ENCODE results near the gene TPCN2.
"Not testable (repeated sequence)": the region's sequence is repeated elsewhere in the genome, so short reads cannot be mapped to it uniquely, and the experiment has no call there.

The TPCN2 gene

DNA sequence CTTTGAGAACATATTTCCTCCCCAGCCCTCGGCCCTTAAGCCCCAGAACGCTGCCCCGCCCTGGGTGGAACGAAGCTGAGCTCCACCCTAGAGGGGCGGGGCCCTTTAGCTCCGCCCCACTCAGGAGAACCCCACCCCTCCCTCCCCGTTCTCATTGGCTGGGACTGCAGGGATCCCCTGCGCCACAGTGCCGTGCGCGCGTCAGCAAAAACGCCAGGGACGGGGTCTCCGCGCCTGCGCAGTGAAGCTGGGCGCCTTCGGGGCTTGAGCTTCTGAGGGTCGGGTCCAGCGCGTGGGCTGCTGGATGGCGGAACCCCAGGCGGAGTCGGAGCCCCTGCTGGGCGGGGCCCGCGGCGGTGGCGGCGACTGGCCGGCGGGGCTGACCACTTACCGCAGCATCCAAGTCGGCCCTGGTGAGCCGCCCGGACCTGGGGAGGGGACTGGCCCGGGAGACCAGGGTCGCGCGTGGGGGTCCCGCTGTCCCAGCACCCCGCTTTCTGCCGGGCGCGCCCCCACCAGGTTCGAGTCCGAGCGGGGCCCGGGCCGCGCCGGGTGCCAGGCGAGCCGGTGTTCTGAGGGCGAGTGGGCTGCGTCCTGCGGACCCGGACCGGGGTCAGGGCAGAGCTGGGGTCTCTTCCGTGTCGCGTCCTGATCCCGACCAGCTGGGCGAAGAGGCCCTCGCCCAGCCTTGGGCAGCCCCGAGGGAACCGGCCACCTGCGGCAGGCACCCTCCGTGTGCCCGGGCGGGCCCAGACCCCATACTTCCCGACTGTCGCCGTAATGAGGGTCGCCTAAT lies at the start of gene TPCN2:
TPCN2 (plus strand) TSS at position 239 of the 796 bp plus-strand sequence; CDS start at position 305, 66 bp downstream.
- peak; percentile 89 for DNase-seq (ENCODE audit: low read depth, low spot score)

DNA sequence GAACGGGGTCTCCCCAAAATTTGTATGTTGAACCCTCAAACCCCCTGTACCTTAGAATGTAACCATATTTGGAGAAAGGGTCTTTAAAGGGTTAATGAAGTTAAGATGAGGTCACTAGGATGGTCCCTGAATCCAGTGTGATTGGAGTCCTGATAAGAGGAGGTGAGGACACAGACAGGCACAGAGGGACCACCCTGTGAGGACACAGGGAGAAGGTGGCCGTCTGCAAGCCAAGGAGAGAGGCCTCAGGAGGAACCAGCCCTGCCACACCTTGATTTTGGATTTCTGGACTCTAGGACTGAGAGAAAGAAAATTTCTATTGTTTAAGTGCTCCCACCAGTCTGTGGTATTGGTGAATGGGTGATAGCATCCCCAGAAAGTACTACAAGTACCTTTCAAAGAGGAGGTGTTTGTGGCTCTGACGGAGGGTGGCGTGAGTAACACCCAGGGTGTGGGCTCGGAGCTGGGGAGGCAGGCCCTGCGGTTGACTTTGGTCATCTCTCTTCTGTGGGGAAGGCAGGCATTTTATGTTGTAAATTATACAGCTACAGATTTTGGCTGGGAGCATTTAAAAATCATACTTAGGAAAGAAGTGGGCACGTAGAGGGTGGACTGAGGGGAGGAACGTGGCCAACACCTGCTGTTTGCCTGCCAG lies 49.5 kb upstream of the TPCN2 start:
- no peak for DNase-seq (ENCODE audit: low read depth, low spot score)

- DNase-seq (ENCODE audit: low read depth, low spot score), result not testable (repeated sequence)
Measured at GRCh38 chr11:68999748-69000355, 48.9 kb upstream of the TPCN2 start.

DNA sequence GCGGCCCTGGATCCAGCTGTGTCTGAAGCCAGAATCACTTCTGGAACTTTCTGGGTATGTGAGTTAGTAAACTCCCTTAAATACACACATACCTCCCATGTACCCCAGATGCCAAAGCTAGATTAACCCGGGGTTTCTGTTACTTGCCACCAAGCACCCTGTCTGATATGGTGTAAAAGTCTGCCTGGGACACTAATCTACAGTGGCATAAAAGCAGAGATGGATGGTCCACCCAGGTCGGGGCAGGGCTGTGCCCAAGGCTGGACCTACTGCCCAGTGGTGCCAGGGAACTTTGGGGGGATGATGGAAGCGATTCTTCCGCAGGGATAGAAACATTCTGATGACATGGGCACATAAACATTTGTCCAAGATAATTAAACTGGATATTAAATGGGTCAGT lies 48.3 kb upstream of the TPCN2 start:
- no peak for DNase-seq (ENCODE audit: low read depth, low spot score)

GRCh38 chr11:69000831-69001242 lies 47.9 kb upstream of the TPCN2 start:
- DNase-seq (ENCODE audit: low read depth, low spot score), result peak; percentile 53

DNA sequence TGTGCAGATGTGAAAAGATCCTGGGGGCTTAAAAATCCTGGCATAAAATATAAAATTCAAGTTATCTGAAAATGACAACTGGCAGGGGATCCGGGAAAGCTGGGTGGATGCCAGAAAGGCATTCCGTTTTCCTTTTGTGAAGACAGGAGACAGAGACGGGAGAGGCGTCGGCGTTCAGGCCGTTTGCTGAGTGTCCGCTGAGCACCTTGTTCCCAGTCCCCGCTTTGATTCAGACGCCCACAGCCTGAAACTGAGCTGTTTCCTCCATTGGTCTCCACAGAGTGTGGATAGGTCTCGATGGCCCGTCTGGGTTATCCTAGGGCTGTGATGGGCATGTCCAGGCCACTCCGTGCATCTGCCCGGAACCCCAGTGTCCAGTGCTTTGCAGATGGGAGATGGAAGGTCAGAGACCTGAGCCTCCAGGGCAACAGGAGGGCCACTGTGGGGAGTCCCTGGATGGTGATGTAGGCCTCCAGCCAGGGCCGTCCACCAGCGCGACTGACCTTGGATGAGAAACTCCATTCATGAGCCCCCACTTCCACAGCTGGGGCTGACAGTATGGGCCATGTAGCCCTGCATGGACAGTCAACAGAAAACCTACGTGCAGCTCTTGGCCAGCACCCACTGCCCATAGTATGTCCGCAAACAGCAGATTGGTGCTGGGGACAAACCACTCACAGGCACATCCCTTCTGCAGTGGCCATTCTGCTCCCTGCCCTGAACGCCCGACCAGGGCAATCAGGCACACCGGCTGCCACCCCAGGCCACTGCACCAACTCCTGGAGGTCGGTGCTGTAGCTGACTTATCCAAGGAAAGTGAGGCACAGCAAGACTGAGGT lies 47.3 kb upstream of the TPCN2 start:
- no peak for DNase-seq (ENCODE audit: low read depth, low spot score)

DNA sequence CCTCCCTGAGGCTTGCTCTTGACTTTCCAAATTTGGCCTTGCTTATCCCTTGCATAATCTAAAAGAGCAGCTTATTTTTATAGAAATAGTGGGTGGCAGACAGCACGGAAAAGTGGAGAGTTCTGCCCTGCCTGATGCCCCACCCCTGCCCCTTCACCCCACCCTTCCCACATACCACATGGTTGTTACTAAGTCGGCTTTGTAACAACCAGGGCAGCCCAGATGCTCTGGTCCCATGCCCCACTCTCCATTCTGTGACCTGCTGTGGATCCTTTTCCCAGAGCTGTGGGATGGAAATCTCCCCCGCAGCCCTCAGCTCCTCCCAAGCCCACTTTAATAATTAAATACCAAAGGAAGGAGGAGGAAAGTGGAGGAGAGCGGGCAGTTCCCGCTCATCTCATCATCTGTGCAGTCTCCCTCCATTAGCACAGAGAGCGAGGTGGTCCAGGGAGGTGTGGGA lies 46.6 kb upstream of the TPCN2 start:
- DNase-seq (ENCODE audit: low read depth, low spot score), result no peak

DNA sequence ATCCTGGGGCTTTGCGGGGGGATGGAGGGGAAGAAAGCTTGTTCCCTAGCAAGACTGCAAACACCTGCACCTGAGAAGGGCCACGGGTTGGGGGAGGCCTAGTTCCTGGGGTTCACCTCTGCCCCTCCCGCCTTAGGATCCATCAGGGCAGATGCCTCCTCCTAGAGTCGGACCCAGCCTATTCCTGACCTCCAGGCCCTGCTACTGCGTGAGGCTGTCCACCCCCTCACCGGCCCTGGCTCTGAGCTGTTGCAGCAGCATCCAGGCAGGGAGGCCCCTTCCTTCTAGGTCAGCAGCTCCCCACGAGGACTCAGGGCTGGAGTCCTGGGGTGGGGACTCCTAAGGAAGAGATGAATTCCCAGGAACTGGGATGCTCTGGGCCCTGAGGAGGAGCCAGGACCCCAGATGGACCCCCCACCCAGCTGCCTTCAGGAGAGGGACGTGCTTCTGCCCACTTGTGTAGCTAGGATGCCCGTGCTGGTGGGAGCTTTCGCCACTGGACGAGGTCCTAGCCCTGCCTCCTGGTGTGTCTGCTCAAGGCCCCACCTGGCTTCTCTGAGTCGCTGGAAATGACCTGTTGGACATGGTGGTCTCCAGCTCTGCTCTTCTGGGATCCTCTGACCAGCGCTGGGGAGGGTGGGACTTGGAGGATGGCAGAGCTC lies 46.0 kb upstream of the TPCN2 start:
- no peak for DNase-seq (ENCODE audit: low read depth, low spot score)

GRCh38 chr11:69003301-69003865 lies 45.3 kb upstream of the TPCN2 start:
- DNase-seq (ENCODE audit: low read depth, low spot score), result no peak

- no peak for DNase-seq (ENCODE audit: low read depth, low spot score)
Measured at GRCh38 chr11:69003866-69004367, 44.8 kb upstream of the TPCN2 start.

DNA sequence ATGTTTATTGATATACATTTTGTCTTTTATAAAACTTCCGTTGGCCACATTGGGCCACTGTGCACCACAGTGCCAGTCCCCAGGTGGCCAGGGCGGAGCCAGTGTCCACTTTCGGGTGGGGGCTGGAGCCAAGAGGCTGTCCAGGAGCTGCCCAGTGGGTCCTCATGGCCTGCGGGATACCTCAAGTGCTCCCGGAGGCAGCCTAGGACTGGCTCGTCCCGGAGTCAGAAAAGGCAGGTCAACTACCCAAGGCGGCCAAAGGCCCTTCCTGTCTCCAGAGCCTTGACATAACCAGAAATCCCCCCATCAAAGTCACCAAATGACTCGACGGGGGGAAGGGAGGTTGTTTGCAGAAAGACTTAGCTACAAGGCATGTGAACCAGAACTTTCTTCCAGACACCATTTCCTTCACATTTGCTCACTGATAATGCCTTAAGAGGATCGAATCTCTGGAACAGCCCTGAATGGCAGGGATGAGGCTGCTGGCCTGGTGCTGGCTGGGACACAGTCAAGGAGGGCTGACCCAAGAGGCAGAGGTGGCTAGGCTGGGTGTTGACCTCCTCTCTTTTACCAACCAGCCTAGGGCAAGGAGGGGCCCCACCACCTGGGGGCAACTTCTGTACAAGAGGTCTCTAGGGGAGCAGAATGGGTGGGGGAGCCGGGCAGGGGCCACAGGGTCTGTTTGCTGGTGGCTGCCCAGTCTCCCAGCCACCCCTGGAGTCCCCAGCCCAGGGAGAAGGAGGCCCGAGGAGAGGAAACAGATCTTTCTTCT lies 44.1 kb upstream of the TPCN2 start:
- DNase-seq (ENCODE audit: low read depth, low spot score), result no peak

GRCh38 chr11:69005183-69005630 lies 43.5 kb upstream of the TPCN2 start:
- no peak for DNase-seq (ENCODE audit: low read depth, low spot score)

DNA sequence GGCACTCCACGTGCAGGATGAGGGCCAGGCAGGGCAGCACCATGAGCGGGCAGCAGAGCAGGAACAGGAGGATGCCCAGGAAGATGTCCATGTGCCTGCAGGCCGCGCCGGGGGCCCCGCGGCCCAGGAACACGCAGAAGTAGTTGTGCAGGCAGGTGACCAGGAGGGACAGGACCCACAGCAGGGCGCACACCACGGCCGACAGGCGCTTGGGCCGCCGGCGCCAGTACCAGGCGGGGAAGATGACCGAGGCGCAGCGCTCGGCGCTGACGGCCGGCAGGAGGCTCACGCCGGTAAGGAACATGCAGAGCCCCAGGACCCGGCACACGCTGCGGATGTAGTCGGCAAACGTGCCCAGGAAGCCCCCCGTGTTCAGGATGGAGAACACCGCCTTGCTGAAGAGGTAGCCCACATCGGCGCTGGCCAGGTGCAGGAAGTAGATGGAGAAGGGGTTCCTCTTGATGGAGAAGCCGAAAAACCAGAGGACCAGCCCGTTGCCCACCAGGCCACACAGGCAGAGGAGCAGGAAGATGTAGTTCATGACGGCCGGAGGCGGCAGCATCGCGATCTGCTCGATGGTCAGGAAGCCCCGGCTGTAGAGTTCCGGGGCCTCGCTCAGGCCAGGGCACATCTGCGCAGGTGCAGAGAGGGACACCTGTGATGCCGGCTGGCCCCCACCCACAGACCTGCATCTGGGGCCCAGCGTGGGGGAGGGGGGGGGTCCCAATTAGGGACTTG lies 42.9 kb upstream of the TPCN2 start:
- DNase-seq (ENCODE audit: low read depth, low spot score), result no peak

- no peak for DNase-seq (ENCODE audit: low read depth, low spot score)
Measured at GRCh38 chr11:69006816-69007215, 41.9 kb upstream of the TPCN2 start.

- no peak for DNase-seq (ENCODE audit: low read depth, low spot score)
Measured at GRCh38 chr11:69007975-69008381, 40.8 kb upstream of the TPCN2 start.

DNA sequence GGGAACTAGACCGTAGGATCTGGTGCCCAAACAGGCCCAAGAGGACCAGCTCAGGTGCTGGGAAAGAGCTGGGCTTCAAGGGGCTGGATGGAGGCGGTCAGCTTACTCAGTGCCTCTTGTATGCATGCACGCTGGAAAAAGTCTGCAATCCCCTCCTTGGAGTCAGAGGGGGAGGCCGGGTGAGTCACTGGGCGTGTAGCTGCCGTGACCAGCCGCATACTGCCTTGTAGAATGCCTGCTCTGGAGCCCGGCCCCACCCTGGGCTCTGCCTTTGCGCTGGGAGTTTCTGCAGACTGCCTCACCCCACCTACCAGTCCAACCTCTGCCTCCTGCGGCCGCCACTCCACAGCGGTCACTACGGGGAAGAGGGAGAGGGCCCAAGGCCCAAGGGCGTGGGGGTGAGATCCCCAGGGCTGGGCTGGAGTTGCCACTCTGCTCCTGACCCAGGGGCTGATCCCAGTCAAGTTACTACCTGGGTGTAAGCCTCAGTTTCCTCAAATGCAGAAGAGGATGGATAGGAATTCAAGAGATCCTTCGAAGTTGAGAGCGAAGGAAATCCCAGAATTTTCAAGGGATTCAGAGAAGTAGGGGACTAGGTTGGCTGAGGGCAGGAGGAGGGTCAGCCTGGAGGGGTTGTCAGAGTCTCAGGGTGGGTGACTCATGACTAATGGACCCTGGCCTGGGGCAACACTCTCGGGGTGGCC lies 39.8 kb upstream of the TPCN2 start:
- peak; percentile 59 for DNase-seq (ENCODE audit: low read depth, low spot score)

DNA sequence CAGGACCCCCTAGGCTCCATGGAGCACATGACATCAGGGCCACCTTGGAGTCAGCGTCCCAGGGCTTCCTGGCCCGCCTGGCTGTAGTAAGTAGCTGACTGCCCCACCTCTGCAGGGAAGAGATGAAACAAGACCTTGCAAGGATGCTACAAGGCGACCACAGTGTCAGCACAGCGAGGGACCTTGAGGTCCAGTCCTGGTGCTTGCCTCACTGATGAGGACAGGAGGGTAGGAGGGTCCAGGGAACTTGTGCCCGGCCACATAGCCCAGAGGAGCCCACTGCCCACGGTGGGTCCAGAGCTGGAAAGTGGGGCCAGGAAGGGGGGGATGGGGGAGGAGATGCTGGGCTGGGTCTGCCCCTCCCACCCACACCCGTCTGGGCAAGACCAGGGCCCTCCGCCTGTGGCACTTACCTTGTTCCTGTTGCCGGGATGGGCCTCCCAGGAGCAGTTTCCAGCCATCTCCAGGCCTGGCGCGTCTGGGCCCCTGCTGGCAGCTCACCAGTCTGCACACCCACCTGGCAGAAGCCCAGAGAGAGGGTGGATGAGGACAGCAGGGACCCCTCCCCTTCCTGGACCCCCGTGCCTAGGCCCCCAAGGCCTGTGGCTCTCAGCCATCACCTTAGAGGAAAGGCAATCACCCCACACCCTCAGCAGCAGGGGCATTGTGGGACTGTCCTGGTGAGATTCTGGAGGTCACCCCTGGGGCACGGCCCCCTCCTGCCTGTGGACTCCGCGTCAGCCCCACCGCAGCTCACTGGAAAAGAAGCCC lies 39.1 kb upstream of the TPCN2 start:
- DNase-seq (ENCODE audit: low read depth, low spot score), result no peak
